Measurements from ENCODE around the gene KRT85. TPM values are rescaled to one million over a fixed set of nuclear protein-coding genes. Genes with fewer than 3 reads are reported as not detected.

The KRT85 gene
- total RNA-seq, 1 donor from 2014 or later: not detected

- H3K4me1 Mint-ChIP-seq: no peaks in the 10 kb centered on the region
- Histone ChIP-seq H4K20me1 (ENCODE audit: low read depth) (no peaks in the 10 kb centered on the region), H3K9me3 (ENCODE audit: low read depth) (no peaks in the 10 kb centered on the region), H2AFZ (replicated peaks) (no peak overlapping the region), H3K79me2 (ENCODE audit: low read depth) (no peaks in the 10 kb centered on the region), H3K36me3 (no peaks in the 10 kb centered on the region), H3F3A (ENCODE audit: low read depth) (no peaks in the 10 kb centered on the region), H3K9ac (no peak overlapping the region), H3K27me3 (no peaks in the 10 kb centered on the region), H3K4me3 (no peak overlapping the region), H3K4me1 (no peaks in the 10 kb centered on the region), H3K4me2 (no peak overlapping the region), H3K27ac (no peak overlapping the region)
- no peak overlapping the region for H3K4me3 Mint-ChIP-seq
- DNase-seq (ENCODE audit: low spot score): no peak
- H3K27me3 Mint-ChIP-seq (ENCODE audit: insufficient read depth, low read depth): peaks cover 3% of the 10 kb centered on the region
- H3K36me3 Mint-ChIP-seq: no peaks in the 10 kb centered on the region
- TF ChIP-seq EZH2 (IDR thresholded peaks at IDR 0.05) (no peak), CTCF (IDR thresholded peaks at IDR 0.05) (no peak), EZH2phosphoT487 (IDR thresholded peaks at IDR 0.05) (no peak)
- H3K27ac Mint-ChIP-seq: no peak overlapping the region
- H3K9me3 Mint-ChIP-seq: no peaks in the 10 kb centered on the region
Measured at GRCh38 chr12:52381206-52381605, 13.9 kb upstream of the KRT85 start.

- no peaks in the 10 kb centered on the region for H3K36me3 ChIP-seq
- no peaks in the 10 kb centered on the region for H3F3A ChIP-seq (ENCODE audit: low read depth)
- no peak overlapping the region for H3K4me2 ChIP-seq
- no peak overlapping the region for H3K4me3 ChIP-seq
- Mint-ChIP-seq H3K27ac (no peak overlapping the region), H3K4me1 (no peaks in the 10 kb centered on the region), H3K36me3 (no peaks in the 10 kb centered on the region), H3K9me3 (no peaks in the 10 kb centered on the region), H3K4me3 (no peak overlapping the region), H3K27me3 (ENCODE audit: insufficient read depth, low read depth) (peaks cover 3% of the 10 kb centered on the region)
- no peak overlapping the region for H3K27ac ChIP-seq
- H3K9me3 ChIP-seq (ENCODE audit: low read depth): no peaks in the 10 kb centered on the region
- H3K79me2 ChIP-seq (ENCODE audit: low read depth): no peaks in the 10 kb centered on the region
- H3K27me3 ChIP-seq: no peaks in the 10 kb centered on the region
- TF ChIP-seq CTCF (IDR thresholded peaks at IDR 0.05): peak; percentile 64
- no peak for TF ChIP-seq EZH2phosphoT487 (IDR thresholded peaks at IDR 0.05)
- TF ChIP-seq EZH2 (IDR thresholded peaks at IDR 0.05): no peak
- H3K9ac ChIP-seq: no peak overlapping the region
- no peaks in the 10 kb centered on the region for H3K4me1 ChIP-seq
- H4K20me1 ChIP-seq (ENCODE audit: low read depth): no peaks in the 10 kb centered on the region
- DNase-seq (ENCODE audit: low spot score): peak; percentile 59
- peak overlapping the region; percentile 65 for H2AFZ ChIP-seq (replicated peaks)
Measured at GRCh38 chr12:52380271-52380694, 13.0 kb upstream of the KRT85 start.

- H3K9me3 Mint-ChIP-seq: no peaks in the 10 kb centered on the region
- H3K4me3 Mint-ChIP-seq: no peak overlapping the region
- no peak overlapping the region for H3K4me3 ChIP-seq
- H3K27me3 Mint-ChIP-seq (ENCODE audit: insufficient read depth, low read depth): peaks cover 3% of the 10 kb centered on the region
- H3K36me3 ChIP-seq: no peaks in the 10 kb centered on the region
- H3K27ac Mint-ChIP-seq: no peak overlapping the region
- H3K9ac ChIP-seq: no peak overlapping the region
- no peaks in the 10 kb centered on the region for H3K4me1 ChIP-seq
- DNase-seq (ENCODE audit: low spot score): no peak
- H2AFZ ChIP-seq (replicated peaks): no peak overlapping the region
- TF ChIP-seq EZH2phosphoT487 (IDR thresholded peaks at IDR 0.05): no peak
- no peak for TF ChIP-seq EZH2 (IDR thresholded peaks at IDR 0.05)
- no peak for TF ChIP-seq CTCF (IDR thresholded peaks at IDR 0.05)
- H3K27me3 ChIP-seq: no peaks in the 10 kb centered on the region
- no peaks in the 10 kb centered on the region for H3K36me3 Mint-ChIP-seq
- H3K9me3 ChIP-seq (ENCODE audit: low read depth): no peaks in the 10 kb centered on the region
- no peaks in the 10 kb centered on the region for H4K20me1 ChIP-seq (ENCODE audit: low read depth)
- H3K4me1 Mint-ChIP-seq: no peaks in the 10 kb centered on the region
- H3K27ac ChIP-seq: no peak overlapping the region
- H3F3A ChIP-seq (ENCODE audit: low read depth): no peaks in the 10 kb centered on the region
- no peak overlapping the region for H3K4me2 ChIP-seq
- H3K79me2 ChIP-seq (ENCODE audit: low read depth): no peaks in the 10 kb centered on the region
Measured at GRCh38 chr12:52379536-52379935, 12.3 kb upstream of the KRT85 start.

Measured in neural progenitor cell (in vitro differentiated cells).